K562 (cell line): ENCODE measurements around the gene CTSZ. TPM values are rescaled to one million over a fixed set of nuclear protein-coding genes. Genes with fewer than 3 reads are reported as not detected.

Experiments
- ATAC-seq: fragments of 200-7000 bp; cut with Tn5 transposase; 3 replicates; pipeline ENCODE4 v1.9.1; 2020; ENCODE audit warnings: moderate library complexity
- BruUV-seq: library from RNA; stranded (reverse); fragments of 400-500 nt; replicated peaks from 2 replicates; lab custom pipeline; 2021; lab: Mats Ljungman, UMichigan
- CTCF ChIA-PET: fragments of 300-600 bp; formaldehyde crosslinking; extraction: SDS; loops from one replicate; lab custom pipeline; 2021; ENCODE audit warnings: low intra/inter-chr PET ratio; lab: Yijun Ruan, JAX
- POLR2A ChIA-PET: fragments of 300-600, 350-650 bp; sonication (Branson Sonifier 250); formaldehyde crosslinking; extraction: SDS; loops from one replicate; lab custom pipeline; 2021; ENCODE audit warnings: antibody characterized with exemption, inconsistent platforms; lab: Yijun Ruan, JAX
- DNase-seq, 4 experiments: peaks; one replicate each; pipeline versions ENCODE4 v3.0.0 to v3.0.0-alpha.2; 2011 to 2018; ENCODE audit warnings: low spot score in 3 of 4, mixed read lengths in 3 of 4; ENCODE audit errors: extremely low read depth in 1 of 4
- FAIRE-seq: peaks from 2 replicates; lab custom pipeline; 2011; peaks lifted over from hg19 to GRCh38; lab: Jason Lieb, UNC
- H2AFZ ChIP-seq: 2 replicates; pipeline ENCODE4 v1.6.0; 2011; ENCODE audit warnings: low read depth, low read length, control low read depth, inconsistent platforms
- H3K27ac ChIP-seq: fragments of 200-600 bp; 3 replicates; pipeline ENCODE4 v1.8.0; 2011; ENCODE audit warnings: low read depth, mild to moderate bottlenecking, control low read depth, inconsistent platforms, low read length, moderate library complexity, mixed read lengths; ENCODE audit errors: extremely low read depth
- H3K27me3 ChIP-seq, 2 experiments: fragments of 300-600 bp in 1 of 2; 2 replicates in 1 of 2; 3 replicates in 1 of 2; pipeline versions ENCODE4 v1.6.0 to v1.8.0; 2011; ENCODE audit warnings: inconsistent platforms in 2 of 2, low read length in 2 of 2, mild to moderate bottlenecking in 1 of 2, mixed read lengths in 1 of 2, moderate library complexity in 1 of 2; ENCODE audit not compliant: control insufficient read depth in 2 of 2, insufficient read depth in 2 of 2
- H3K36me3 ChIP-seq: fragments of 300-600 bp; 3 replicates; pipeline ENCODE4 v1.8.0; 2011; ENCODE audit warnings: mild to moderate bottlenecking, low read length, inconsistent platforms; ENCODE audit not compliant: control insufficient read depth, insufficient read depth
- H3K4me1 ChIP-seq, 2 experiments: fragments of 200-600 bp in 1 of 2; replicated peaks in 1 of 2; 2 replicates in 1 of 2; 3 replicates in 1 of 2; pipeline versions ENCODE4 v1.5.1 to v1.8.0; 2011; ENCODE audit warnings: inconsistent platforms in 2 of 2, low read length in 2 of 2, mild to moderate bottlenecking in 1 of 2, mixed read lengths in 1 of 2, moderate library complexity in 1 of 2; ENCODE audit not compliant: control insufficient read depth in 2 of 2, insufficient read depth in 2 of 2
- H3K4me2 ChIP-seq: 2 replicates; pipeline ENCODE4 v1.6.1; 2011; ENCODE audit warnings: low read length, control low read depth, inconsistent platforms, mixed read lengths; ENCODE audit not compliant: insufficient read depth
- H3K4me3 ChIP-seq: fragments of 200-600 bp; sonication (generic), shearing (Covaris generic); 2 replicates; pipeline ENCODE4 v1.5.1; 2016; ENCODE audit warnings: control low read depth, inconsistent platforms
- H3K79me2 ChIP-seq: fragments of 200-600 bp; 3 replicates; pipeline ENCODE4 v1.8.0; 2011; ENCODE audit warnings: low read length, inconsistent platforms; ENCODE audit not compliant: control insufficient read depth, insufficient read depth
- H3K9ac ChIP-seq, 2 experiments: 2 replicates each; pipeline versions ENCODE4 v1.6.0 to v1.6.1; 2011; ENCODE audit warnings: low read depth in 2 of 2, low read length in 2 of 2, control low read depth in 1 of 2, inconsistent platforms in 1 of 2, mild to moderate bottlenecking in 1 of 2, mixed read lengths in 1 of 2; ENCODE audit not compliant: insufficient read depth in 1 of 2
- H3K9me1 ChIP-seq: one replicate; pipeline ENCODE4 v1.6.0; 2011; ENCODE audit warnings: inconsistent platforms, mild to moderate bottlenecking, low read length, moderate library complexity; ENCODE audit not compliant: control insufficient read depth, insufficient read depth
- H3K9me3 ChIP-seq: replicated peaks from 2 replicates; pipeline ENCODE4 v1.5.1; 2011; ENCODE audit warnings: low read depth, low read length, inconsistent platforms; ENCODE audit not compliant: control insufficient read depth, insufficient read depth
- H4K20me1 ChIP-seq: replicated peaks from 2 replicates; pipeline ENCODE4 v1.6.1; 2011; ENCODE audit warnings: low read length, inconsistent platforms, mixed read lengths; ENCODE audit not compliant: control insufficient read depth, insufficient read depth
- DLX4 ChIP-seq: fragments of 250-450 bp; sonication (Bioruptor Pico); IDR thresholded peaks from 2 replicates; pipeline ENCODE4 v1.6.1; 2021; ENCODE audit warnings: mild to moderate bottlenecking
- FOXP1 ChIP-seq: sonication (generic); formaldehyde crosslinking; IDR thresholded peaks from 2 replicates; pipeline ENCODE4 v1.8.0; 2022; ENCODE audit warnings: mild to moderate bottlenecking, missing genetic modification reagents
- GATA2 ChIP-seq: sonication (generic); formaldehyde crosslinking; IDR thresholded peaks from 2 replicates; pipeline ENCODE4 v1.4.0; 2020; ENCODE audit warnings: mild to moderate bottlenecking, missing genetic modification reagents
- HDAC2 ChIP-seq: fragments of 450-650 bp; IDR thresholded peaks from 2 replicates; pipeline ENCODE4 v1.6.1; 2016; ENCODE audit warnings: mild to moderate bottlenecking
- MAX ChIP-seq: sonication (generic); formaldehyde crosslinking; IDR thresholded peaks from 2 replicates; pipeline ENCODE4 v1.9.0; 2022; ENCODE audit warnings: mild to moderate bottlenecking, missing genetic modification reagents
- MYBL2 ChIP-seq, 2 experiments: fragments of 450-650 bp in 1 of 2; sonication (generic) in 1 of 2; formaldehyde crosslinking in 1 of 2; IDR thresholded peaks; 2 replicates each; pipeline versions ENCODE4 v1.6.1 to v1.8.1; 2017 to 2022; ENCODE audit warnings: borderline replicate concordance in 1 of 2, inconsistent platforms in 1 of 2, low read depth in 1 of 2, mild to moderate bottlenecking in 1 of 2, missing genetic modification reagents in 1 of 2, moderate library complexity in 1 of 2
- NCOA2 ChIP-seq, 2 experiments: fragments of 450-650 bp; IDR thresholded peaks; 2 replicates each; pipeline ENCODE4 v1.6.1; 2018; ENCODE audit warnings: mild to moderate bottlenecking in 2 of 2, moderate library complexity in 1 of 2; ENCODE audit not compliant: partially characterized antibody in 2 of 2
- NCOR1 ChIP-seq: fragments of 450-650 bp; IDR thresholded peaks from 2 replicates; pipeline ENCODE4 v1.6.1; 2016; ENCODE audit warnings: mild to moderate bottlenecking, moderate library complexity
- NFE2L1 ChIP-seq: fragments of 450-650 bp; IDR thresholded peaks from 2 replicates; pipeline ENCODE4 v1.6.1; 2016; ENCODE audit warnings: missing genetic modification characterization, low read depth, mild to moderate bottlenecking, missing compliant biosample characterization, moderate library complexity, borderline replicate concordance
- NR3C1 ChIP-seq: sonication (generic); formaldehyde crosslinking; IDR thresholded peaks from 2 replicates; pipeline ENCODE4 v1.8.1; 2022; ENCODE audit warnings: missing genetic modification reagents
- RNF219 ChIP-seq: fragments of 250-450 bp; sonication (Bioruptor Pico); IDR thresholded peaks from 2 replicates; pipeline ENCODE4 v1.5.0; 2022; ENCODE audit warnings: mild to moderate bottlenecking
- SIRT6 ChIP-seq: IDR thresholded peaks from one replicate; pipeline ENCODE4 v1.6.1; 2012; ENCODE audit warnings: low read depth, mild to moderate bottlenecking, control low read depth, inconsistent platforms, low read length, moderate library complexity
- TEAD2 ChIP-seq: fragments of 450-650 bp; IDR thresholded peaks from 2 replicates; pipeline ENCODE4 v1.6.1; 2016; ENCODE audit warnings: missing genetic modification characterization, control low read depth, missing compliant biosample characterization
- ZBTB12 ChIP-seq: fragments of 250-450 bp; sonication (Bioruptor Pico); IDR thresholded peaks from 2 replicates; pipeline ENCODE4 v1.4.0; 2020
- ZFX ChIP-seq: sonication (generic); formaldehyde crosslinking; IDR thresholded peaks from 2 replicates; pipeline ENCODE4 v1.8.0; 2022; ENCODE audit warnings: mild to moderate bottlenecking, missing genetic modification reagents, moderate library complexity
- ZNF232 ChIP-seq: sonication (generic); formaldehyde crosslinking; IDR thresholded peaks from 2 replicates; pipeline ENCODE4 v1.8.0; 2022; ENCODE audit warnings: mild to moderate bottlenecking, missing genetic modification reagents
- ZNF431 ChIP-seq: sonication (generic); formaldehyde crosslinking; IDR thresholded peaks from 2 replicates; pipeline ENCODE4 v1.8.0; 2022; ENCODE audit warnings: mild to moderate bottlenecking, missing genetic modification reagents
- ZNF79 ChIP-seq: fragments of 250-450 bp; sonication (Bioruptor Pico); IDR thresholded peaks from 2 replicates; pipeline ENCODE4 v1.4.0; 2020; ENCODE audit warnings: low read depth, mild to moderate bottlenecking, moderate library complexity
- WGBS: fragments of 100-300 bp; shearing (Covaris generic); methylation state at CpG from one replicate; pipeline ENCODE4 v1.1.6; 2016; ENCODE audit warnings: low coverage, mixed read lengths; ENCODE audit not compliant: insufficient coverage; ENCODE audit errors: missing lambda C conversion rate; 5-methylcytosine and 5-hydroxymethylcytosine counted together
- in situ Hi-C: fragments of 300-500 bp; cut with MboI; formaldehyde crosslinking; loops from 4 replicates; pipeline ENCODE4 v1.15.0; 2018; ENCODE audit warnings: inconsistent platforms, mixed read lengths
- intact Hi-C: fragments of 100-400 bp; cut with micrococcal nuclease; formaldehyde crosslinking; loops from 2 replicates; pipeline ENCODE4 v1.14.2; 2022
- polyA plus RNA-seq, 8 experiments: library from polyadenylated mRNA; depleted of rRNA in 4 of 8; stranded (reverse) in 5 of 8; unstranded in 3 of 8; fragments of >200 nt; fragmentation: Nextera tagmentation in 2 of 8; fragmentation: Illumina TruSeq in 1 of 8; extraction: Ambion mirVana in 2 of 8; extraction: Trizol in 1 of 8; gene quantifications; 2 replicates each; pipeline versions ENCODE4 v1.2.1 to v1.2.3, GENCODE V29; 2011 to 2014; ENCODE audit warnings: inconsistent platforms in 1 of 8, missing spikeins in 1 of 8
- total RNA-seq, 7 experiments: library from RNA; depleted of rRNA in 6 of 7; stranded (reverse); fragments of >200 nt in 6 of 7; fragmentation: Illumina TruSeq in 2 of 7; extraction: Trizol in 2 of 7; gene quantifications; 2 replicates each; pipeline versions ENCODE4 v1.2.1 to v1.2.3, GENCODE V29; 2011 to 2021; ENCODE audit warnings: low replicate concordance in 1 of 7

Gene CTSZ
- total and polyA plus RNA-seq, 9 of the 15 experiments (the other 6 are each of a cell fraction or from before 2014, with no cell fraction given) = 1.6 to 143 (median 82.8) TPM

GRCh38 chr20:59050437-59050836 is 43.4 kb upstream of the CTSZ start (continued):
- TF ChIP-seq NFE2L1 (no peak), NCOA2 (IDR thresholded peaks at IDR 0.05; ENCODE audit: partially characterized antibody in 2 of 2) (no peak), ZNF431 (CRISPR knock-in tag) (no peak), ZNF79 (no peak), MYBL2 (IDR thresholded peaks at IDR 0.05; ENCODE audit: low read depth) (no peak), MYBL2 (CRISPR knock-in tag; IDR thresholded peaks at IDR 0.05; ENCODE audit: borderline replicate concordance) (no peak), ZNF232 (CRISPR knock-in tag) (no peak)
- TF ChIP-seq, all 486 proteins: peak for 0

GRCh38 chr20:59048681-59049030 is 41.6 kb upstream of the CTSZ start:
- 0% methylated on average over 2 of the region's 2 CpGs for WGBS
- H3K27me3 ChIP-seq = peaks cover 19 to 20% of the 10 kb centered on the region in 2 experiments
- no peak overlapping the region for H3K27ac ChIP-seq
- ATAC-seq (no peak), DNase-seq (no peak), FAIRE-seq (no peak)
- no peaks in the 10 kb centered on the region for H3K9me1 ChIP-seq
- no peak overlapping the region for H3K4me3 ChIP-seq
- H4K20me1 ChIP-seq = no peaks in the 10 kb centered on the region
- no peak overlapping the region; the same call in 1 of the 2 replicates for H3K4me2 ChIP-seq
- in situ Hi-C loops = no loop called here
- BruUV-seq = no TSS peak
- intact Hi-C loops = no loop called here
- no peaks in the 10 kb centered on the region for H3K9me3 ChIP-seq
- H3K9ac ChIP-seq = no peak overlapping the region
- peaks cover 0 to 8% of the 10 kb centered on the region in 2 experiments; a peak in 2 of 5 replicates for H3K4me1 ChIP-seq
- H3K79me2 ChIP-seq = no peaks in the 10 kb centered on the region
- no peaks in the 10 kb centered on the region for H3K36me3 ChIP-seq
- ChIA-PET CTCF (no interaction called here), POLR2A (interaction anchor here (1.4 kb wide), 1 partner anchor 17 kb away, joined by 5 read pairs; the partner anchor contains the start of gene ATP5F1E)
- H2AFZ ChIP-seq = no peak overlapping the region
- no peak for TF ChIP-seq NR3C1 (CRISPR knock-in tag)
- TF ChIP-seq ZBTB12 (CRISPR knock-in tag) = no peak
- TF ChIP-seq GATA2 = no peak
- no peak for TF ChIP-seq HDAC2
- TF ChIP-seq NCOR1 = no peak
- no peak for TF ChIP-seq TEAD2
- TF ChIP-seq ZFX (CRISPR knock-in tag) = no peak
- no peak for TF ChIP-seq DLX4 (CRISPR knock-in tag)
- TF ChIP-seq SIRT6 = no peak
- no peak for TF ChIP-seq FOXP1 (CRISPR knock-in tag)
- no peak for TF ChIP-seq RNF219 (CRISPR knock-in tag)
- TF ChIP-seq NCOA2 (IDR thresholded peaks at IDR 0.05; ENCODE audit: partially characterized antibody in 2 of 2) = no peak
- no peak for TF ChIP-seq MAX (CRISPR knock-in tag)
